ENCODE measurements around the gene GCSAM.

The GCSAM gene

GRCh38 chr3:112128843-112129727 lies 4.0 kb downstream of the GCSAM start:
- no peak for DNase-seq

GRCh38 chr3:112127522-112128494 lies 5.2 kb downstream of the GCSAM start:
- DNase-seq = no peak

- DNase-seq = no peak
Measured at GRCh38 chr3:112126511-112126911, 6.5 kb downstream of the GCSAM start.

GRCh38 chr3:112124907-112125607 lies 8.0 kb downstream of the GCSAM start:
- DNase-seq = no peak

GRCh38 chr3:112123548-112123947 lies 9.5 kb downstream of the GCSAM start:
- no peak for DNase-seq

GRCh38 chr3:112122870-112123269 lies 10.2 kb downstream of the GCSAM start:
- DNase-seq = no peak

- no peak for DNase-seq
Measured at GRCh38 chr3:112121577-112122547, 11.2 kb downstream of the GCSAM start.

- DNase-seq = no peak
Measured at GRCh38 chr3:112119962-112120836, 12.8 kb downstream of the GCSAM start.

GRCh38 chr3:112117841-112118571 lies 15.0 kb downstream of the GCSAM start:
- DNase-seq = no peak

- no peak for DNase-seq
Measured at GRCh38 chr3:112117415-112117814, 15.6 kb downstream of the GCSAM start.

- DNase-seq = no peak
Measured at GRCh38 chr3:112116748-112117186, 16.3 kb downstream of the GCSAM start.

GRCh38 chr3:112115806-112116383 lies 17.2 kb downstream of the GCSAM start:
- DNase-seq = no peak

- DNase-seq = no peak
Measured at GRCh38 chr3:112115161-112115739, 17.8 kb downstream of the GCSAM start.

- DNase-seq = no peak
Measured at GRCh38 chr3:112114576-112115160, 18.4 kb downstream of the GCSAM start.

GRCh38 chr3:112111785-112112402 lies 21.2 kb downstream of the GCSAM start:
- no peak for DNase-seq

- no peak for DNase-seq
Measured at GRCh38 chr3:112109322-112109721, 23.7 kb downstream of the GCSAM start.

- no peak for DNase-seq
Measured at GRCh38 chr3:112104774-112105173, 28.3 kb downstream of the GCSAM start.

- no peak for DNase-seq
Measured at GRCh38 chr3:112101916-112102315, 31.1 kb downstream of the GCSAM start.

Measured in activated gamma-delta T cell (primary cell).